Natural killer cell treated with Interleukin-12 subunit alpha and Interleukin-12 subunit beta and Interleukin-15 and Interleukin-18, amount 100 ng/mL, for 72 hours (primary cell): Measurements from ENCODE around the gene SCRN1. TPM values are rescaled to one million over a fixed set of nuclear protein-coding genes. Genes with fewer than 3 reads are reported as not detected.

ENCODE experiments used
- ATAC-seq, 2 donors: fragments of 150-1000 bp; cut with Tn5 transposase in 1 of 2; sonication (Bioruptor Pico), chemical (Tn5 transposase) in 1 of 2; 2 replicates each; pipeline ENCODE4 v1.10.0; 2021
- DNase-seq: peaks from one replicate; pipeline ENCODE4 v3.0.0; 2022; ENCODE audit warnings: low spot score
- H3K27ac Mint-ChIP-seq, 2 donors: 1 replicate in 1 of 2; 2 replicates in 1 of 2; pipeline ENCODE4 v1.8.0; 2022; ENCODE audit warnings: mixed read lengths in 2 of 2, mild to moderate bottlenecking in 1 of 2, moderate library complexity in 1 of 2
- H3K27me3 Mint-ChIP-seq, 2 donors: 1 replicate in 1 of 2; 2 replicates in 1 of 2; pipeline ENCODE4 v1.8.0; 2022; ENCODE audit warnings: mixed read lengths in 2 of 2
- H3K36me3 Mint-ChIP-seq: one replicate; pipeline ENCODE4 v1.8.0; 2022; ENCODE audit warnings: mixed read lengths
- H3K4me1 Mint-ChIP-seq, 2 donors: 1 replicate in 1 of 2; 2 replicates in 1 of 2; pipeline ENCODE4 v1.8.0; 2022; ENCODE audit warnings: low read depth in 2 of 2, mixed read lengths in 2 of 2, mild to moderate bottlenecking in 1 of 2
- H3K4me3 Mint-ChIP-seq: one replicate; pipeline ENCODE4 v1.8.0; 2022; ENCODE audit warnings: mixed read lengths
- H3K9me3 Mint-ChIP-seq: 2 replicates; pipeline ENCODE4 v1.8.0; 2022; ENCODE audit warnings: mixed read lengths
- total RNA-seq, 2 donors: library from RNA; stranded (reverse); gene quantifications; one replicate each; pipeline ENCODE4 v1.2.3, GENCODE V29; 2022

SCRN1 gene
- total RNA-seq, 2 donors from 2014 or later, result 9.0 to 19.5 TPM

- Mint-ChIP-seq H3K36me3 (no peaks in the 10 kb centered on the region), H3K9me3 (no peaks in the 10 kb centered on the region), H3K4me3 (no peak overlapping the region), H3K27me3 (no peaks in the 10 kb centered on the region), H3K27ac (no peak overlapping the region), H3K4me1 (peaks cover 10 to 20% of the 10 kb centered on the region in 2 donors)
- ATAC-seq (no peak), DNase-seq (no peak)
These were observed 39.1 kb downstream of the SCRN1 start for GRCh38 chr7:29950480-29950879.

- Mint-ChIP-seq H3K4me1 (peaks cover 0 to 3% of the 10 kb centered on the region in 2 donors), H3K36me3 (no peaks in the 10 kb centered on the region), H3K9me3 (no peaks in the 10 kb centered on the region), H3K27me3 (no peaks in the 10 kb centered on the region), H3K27ac (no peak overlapping the region), H3K4me3 (no peak overlapping the region)
- no peak for ATAC-seq
- DNase-seq, result no peak
These were observed 41.0 kb downstream of the SCRN1 start for GRCh38 chr7:29948587-29948986.

- Mint-ChIP-seq H3K4me1 (no peaks in the 10 kb centered on the region), H3K27me3 (no peaks in the 10 kb centered on the region), H3K27ac (no peak overlapping the region), H3K36me3 (no peaks in the 10 kb centered on the region), H3K9me3 (no peaks in the 10 kb centered on the region), H3K4me3 (no peak overlapping the region)
- no peak for ATAC-seq
- DNase-seq, result no peak
These were observed 43.0 kb downstream of the SCRN1 start for GRCh38 chr7:29946428-29947186.

GRCh38 chr7:29945259-29945809, 44.3 kb downstream of the SCRN1 start:
- ATAC-seq, result no peak
- Mint-ChIP-seq H3K4me1 (no peaks in the 10 kb centered on the region), H3K4me3 (no peak overlapping the region), H3K9me3 (no peaks in the 10 kb centered on the region), H3K27me3 (no peaks in the 10 kb centered on the region), H3K27ac (no peak overlapping the region), H3K36me3 (no peaks in the 10 kb centered on the region)
- DNase-seq, result no peak

GRCh38 chr7:29940199-29940598, 49.4 kb downstream of the SCRN1 start:
- no peaks in the 10 kb centered on the region for H3K27me3 Mint-ChIP-seq
- no peak overlapping the region for H3K27ac Mint-ChIP-seq
- H3K4me3 Mint-ChIP-seq, result no peak overlapping the region
- no peaks in the 10 kb centered on the region for H3K36me3 Mint-ChIP-seq
- H3K9me3 Mint-ChIP-seq, result no peaks in the 10 kb centered on the region
- DNase-seq (no peak), ATAC-seq (no peak)
- H3K4me1 Mint-ChIP-seq, result no peaks in the 10 kb centered on the region

GRCh38 chr7:29937132-29937531, 52.5 kb downstream of the SCRN1 start:
- Mint-ChIP-seq H3K27ac (no peak overlapping the region), H3K4me1 (no peaks in the 10 kb centered on the region), H3K36me3 (no peaks in the 10 kb centered on the region), H3K27me3 (no peaks in the 10 kb centered on the region), H3K9me3 (no peaks in the 10 kb centered on the region), H3K4me3 (no peak overlapping the region)
- ATAC-seq (no peak), DNase-seq (no peak)

- no peaks in the 10 kb centered on the region for H3K4me1 Mint-ChIP-seq
- H3K27ac Mint-ChIP-seq, result no peak overlapping the region
- no peaks in the 10 kb centered on the region for H3K36me3 Mint-ChIP-seq
- no peak for DNase-seq
- no peak for ATAC-seq
- H3K27me3 Mint-ChIP-seq, result no peaks in the 10 kb centered on the region
- no peaks in the 10 kb centered on the region for H3K9me3 Mint-ChIP-seq
- H3K4me3 Mint-ChIP-seq, result no peak overlapping the region
These were observed 54.5 kb downstream of the SCRN1 start for GRCh38 chr7:29935111-29935510.

- ATAC-seq, result peak; percentile 22 to 55
These were observed 60.4 kb downstream of the SCRN1 start for GRCh38 chr7:29929018-29929807.

GRCh38 chr7:29926741-29927140, 62.9 kb downstream of the SCRN1 start:
- ATAC-seq (no peak), DNase-seq (no peak)
- Mint-ChIP-seq H3K9me3 (no peaks in the 10 kb centered on the region), H3K27ac (no peak overlapping the region), H3K4me3 (no peak overlapping the region), H3K27me3 (no peaks in the 10 kb centered on the region), H3K4me1 (peaks cover 0 to 2% of the 10 kb centered on the region in 2 donors), H3K36me3 (no peaks in the 10 kb centered on the region)

More at GRCh38 chr7:29929018-29929807, 60.4 kb downstream of the SCRN1 start:
- no peak for DNase-seq
- Mint-ChIP-seq H3K36me3 (no peaks in the 10 kb centered on the region), H3K27me3 (no peaks in the 10 kb centered on the region), H3K9me3 (no peaks in the 10 kb centered on the region), H3K4me3 (no peak overlapping the region), H3K4me1 (peaks cover 0 to 2% of the 10 kb centered on the region in 2 donors), H3K27ac (no peak overlapping the region)

- Mint-ChIP-seq H3K4me1 (peaks cover 0 to 5% of the 10 kb centered on the region in 2 donors), H3K36me3 (no peaks in the 10 kb centered on the region), H3K9me3 (no peaks in the 10 kb centered on the region), H3K4me3 (no peak overlapping the region), H3K27me3 (no peaks in the 10 kb centered on the region), H3K27ac (no peak overlapping the region)
- ATAC-seq, result no peak
- DNase-seq, result no peak
These were observed 63.4 kb downstream of the SCRN1 start for GRCh38 chr7:29926216-29926615.

GRCh38 chr7:29924684-29925083, 64.9 kb downstream of the SCRN1 start:
- ATAC-seq, result no peak

GRCh38 chr7:29924006-29924405, 65.6 kb downstream of the SCRN1 start:
- no peak overlapping the region for H3K27ac Mint-ChIP-seq
- H3K4me1 Mint-ChIP-seq, result peaks cover 0 to 5% of the 10 kb centered on the region in 2 donors
- no peaks in the 10 kb centered on the region for H3K27me3 Mint-ChIP-seq
- no peak overlapping the region for H3K4me3 Mint-ChIP-seq
- DNase-seq, result no peak
- H3K9me3 Mint-ChIP-seq, result no peaks in the 10 kb centered on the region
- no peak for ATAC-seq
- no peaks in the 10 kb centered on the region for H3K36me3 Mint-ChIP-seq

More at GRCh38 chr7:29924684-29925083, 64.9 kb downstream of the SCRN1 start:
- Mint-ChIP-seq H3K36me3 (no peaks in the 10 kb centered on the region), H3K9me3 (no peaks in the 10 kb centered on the region), H3K27ac (no peak overlapping the region), H3K27me3 (no peaks in the 10 kb centered on the region), H3K4me3 (no peak overlapping the region), H3K4me1 (peaks cover 0 to 5% of the 10 kb centered on the region in 2 donors)
- no peak for DNase-seq

GRCh38 chr7:29922921-29923700, 66.5 kb downstream of the SCRN1 start:
- no peaks in the 10 kb centered on the region for H3K9me3 Mint-ChIP-seq

More at GRCh38 chr7:29922921-29923700, 66.5 kb downstream of the SCRN1 start:
- Mint-ChIP-seq H3K4me3 (no peak overlapping the region), H3K4me1 (peaks cover 0 to 5% of the 10 kb centered on the region in 2 donors), H3K36me3 (no peaks in the 10 kb centered on the region), H3K27ac (no peak overlapping the region), H3K27me3 (no peaks in the 10 kb centered on the region)
- ATAC-seq (no peak), DNase-seq (no peak)
